ENCODE results near the gene EXT2.

Gene EXT2

GRCh38 chr11:44275961-44276550, 180.6 kb downstream of the EXT2 start:
- ChIA-PET POLR2A (no interaction called here), CTCF (no interaction called here)
- no peak for TF ChIP-seq FOXA1 (IDR thresholded peaks at IDR 0.05)
- TF ChIP-seq TARDBP (IDR thresholded peaks at IDR 0.05), result no peak
- TF ChIP-seq FOXK2 (IDR thresholded peaks at IDR 0.05), result no peak
- no peak for TF ChIP-seq FOXM1 (IDR thresholded peaks at IDR 0.05; ENCODE audit: borderline replicate concordance)
- no peak for TF ChIP-seq ARNT (IDR thresholded peaks at IDR 0.05)
- no peak for TF ChIP-seq ELF4 (IDR thresholded peaks at IDR 0.05)
- no peak for TF ChIP-seq CTBP1 (IDR thresholded peaks at IDR 0.05; ENCODE audit: borderline replicate concordance)
- TF ChIP-seq SP1 (IDR thresholded peaks at IDR 0.05), result no peak
- no peak for TF ChIP-seq PKNOX1 (IDR thresholded peaks at IDR 0.05)
- TF ChIP-seq L3MBTL2 (conservative IDR thresholded peaks at IDR 0.05), result no peak
- no peak for TF ChIP-seq ZNF384 (IDR thresholded peaks at IDR 0.05)
- TF ChIP-seq BHLHE40 (IDR thresholded peaks at IDR 0.05; ENCODE audit: borderline replicate concordance), result no peak
- TF ChIP-seq HDGF (IDR thresholded peaks at IDR 0.05; ENCODE audit: borderline replicate concordance), result no peak
- TF ChIP-seq SUZ12 (IDR thresholded peaks at IDR 0.05), result no peak
- TF ChIP-seq NFRKB (IDR thresholded peaks at IDR 0.05), result no peak
- no peak for DNase-seq (ENCODE audit: extremely low spot score)

- POLR2A ChIA-PET, result no interaction called here
- no peak for TF ChIP-seq NFRKB (IDR thresholded peaks at IDR 0.05)
- TF ChIP-seq ELF4 (IDR thresholded peaks at IDR 0.05), result no peak
- TF ChIP-seq SUZ12 (IDR thresholded peaks at IDR 0.05), result no peak
- TF ChIP-seq LEF1 (IDR thresholded peaks at IDR 0.05; ENCODE audit: borderline replicate concordance), result no peak
- no peak for TF ChIP-seq ZNF384 (IDR thresholded peaks at IDR 0.05)
- no peak for TF ChIP-seq FOXK2 (IDR thresholded peaks at IDR 0.05)
- no peak for TF ChIP-seq TARDBP (IDR thresholded peaks at IDR 0.05)
- no peak for DNase-seq (ENCODE audit: extremely low spot score)
- CTCF ChIA-PET, result interaction anchor here (0.6 kb wide), 1 partner anchor 650 kb away, joined by 3 read pairs; no protein-coding TSS in a partner anchor
Measured at GRCh38 chr11:44277196-44278090, 182.0 kb downstream of the EXT2 start.

- ChIA-PET CTCF (no interaction called here), POLR2A (no interaction called here)
- DNase-seq (ENCODE audit: extremely low spot score), result no peak
- TF ChIP-seq SP1 (IDR thresholded peaks at IDR 0.05) (no peak), LEF1 (IDR thresholded peaks at IDR 0.05; ENCODE audit: borderline replicate concordance) (no peak), L3MBTL2 (conservative IDR thresholded peaks at IDR 0.05) (no peak), FOXA1 (IDR thresholded peaks at IDR 0.05) (no peak), BHLHE40 (IDR thresholded peaks at IDR 0.05; ENCODE audit: borderline replicate concordance) (no peak), ZNF384 (IDR thresholded peaks at IDR 0.05) (no peak), ELF4 (IDR thresholded peaks at IDR 0.05) (no peak), HDGF (IDR thresholded peaks at IDR 0.05; ENCODE audit: borderline replicate concordance) (no peak), CTBP1 (IDR thresholded peaks at IDR 0.05; ENCODE audit: borderline replicate concordance) (no peak), SUZ12 (IDR thresholded peaks at IDR 0.05) (no peak)
Measured at GRCh38 chr11:44279483-44279882, 184.0 kb downstream of the EXT2 start.

DNA sequence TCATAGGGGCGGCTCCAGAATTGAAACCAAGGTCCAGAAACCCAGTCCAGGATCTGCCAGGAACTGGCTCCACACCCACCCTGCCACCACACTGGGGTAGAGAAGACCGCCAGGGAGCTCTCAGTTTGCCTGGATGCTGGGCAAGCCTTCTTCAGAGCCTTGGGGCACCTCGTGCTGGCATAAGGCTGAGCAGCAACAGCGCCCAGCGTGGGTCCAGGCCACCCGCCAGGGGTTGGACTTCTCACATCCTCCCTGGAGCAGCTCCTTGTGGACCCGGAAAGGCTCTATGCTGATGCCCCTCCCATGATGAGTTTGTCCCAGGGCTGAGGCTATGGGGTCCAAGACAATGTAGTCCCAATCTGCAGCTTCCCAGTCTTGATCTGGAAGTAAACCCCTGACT, 184.8 kb downstream of the EXT2 start:
- TF ChIP-seq FOXK2 (IDR thresholded peaks at IDR 0.05), result no peak
- no peak for TF ChIP-seq PKNOX1 (IDR thresholded peaks at IDR 0.05)
- no peak for TF ChIP-seq NFRKB (IDR thresholded peaks at IDR 0.05)
- no peak for TF ChIP-seq FOXA1 (IDR thresholded peaks at IDR 0.05)
- TF ChIP-seq BHLHE40 (IDR thresholded peaks at IDR 0.05; ENCODE audit: borderline replicate concordance), result no peak
- no peak for TF ChIP-seq ELF4 (IDR thresholded peaks at IDR 0.05)
- no peak for TF ChIP-seq SP1 (IDR thresholded peaks at IDR 0.05)
- no peak for TF ChIP-seq TARDBP (IDR thresholded peaks at IDR 0.05)
- no peak for TF ChIP-seq L3MBTL2 (conservative IDR thresholded peaks at IDR 0.05)
- no peak for TF ChIP-seq ARNT (IDR thresholded peaks at IDR 0.05)
- TF ChIP-seq LEF1 (IDR thresholded peaks at IDR 0.05; ENCODE audit: borderline replicate concordance), result no peak
- no peak for TF ChIP-seq FOXM1 (IDR thresholded peaks at IDR 0.05; ENCODE audit: borderline replicate concordance)
- POLR2A ChIA-PET, result no interaction called here
- CTCF ChIA-PET, result interaction anchor here (1.1 kb wide), 1 partner anchor 258 kb away, joined by 3 read pairs; no protein-coding TSS in a partner anchor
- no peak for DNase-seq (ENCODE audit: extremely low spot score)

GRCh38 chr11:44281151-44281550, 185.7 kb downstream of the EXT2 start:
- TF ChIP-seq NFRKB (IDR thresholded peaks at IDR 0.05) (no peak), PKNOX1 (IDR thresholded peaks at IDR 0.05) (no peak), FOXK2 (IDR thresholded peaks at IDR 0.05) (no peak), L3MBTL2 (conservative IDR thresholded peaks at IDR 0.05) (no peak), ZNF384 (IDR thresholded peaks at IDR 0.05) (no peak), FOXM1 (IDR thresholded peaks at IDR 0.05; ENCODE audit: borderline replicate concordance) (no peak), ARNT (IDR thresholded peaks at IDR 0.05) (no peak), HDGF (IDR thresholded peaks at IDR 0.05; ENCODE audit: borderline replicate concordance) (no peak), CTBP1 (IDR thresholded peaks at IDR 0.05; ENCODE audit: borderline replicate concordance) (no peak), LEF1 (IDR thresholded peaks at IDR 0.05; ENCODE audit: borderline replicate concordance) (no peak), SUZ12 (IDR thresholded peaks at IDR 0.05) (no peak), FOXA1 (IDR thresholded peaks at IDR 0.05) (no peak), ELF4 (IDR thresholded peaks at IDR 0.05) (no peak), TARDBP (IDR thresholded peaks at IDR 0.05) (no peak), SP1 (IDR thresholded peaks at IDR 0.05) (no peak), BHLHE40 (IDR thresholded peaks at IDR 0.05; ENCODE audit: borderline replicate concordance) (no peak)
- no peak for DNase-seq (ENCODE audit: extremely low spot score)
- CTCF ChIA-PET, result no interaction called here
- POLR2A ChIA-PET, result no interaction called here

Measured in HEK293T (cell line).